Liver (tissue), 3 donors: ENCODE data around the gene MAPKAP1.

Experiments used
- ATF3 ChIP-seq: IDR thresholded peaks from 2 replicates; pipeline ENCODE4 v1.6.1; 2016; ENCODE audit warnings: antibody characterized with exemption
- CTCF ChIP-seq: fragments of 150-350 bp; IDR thresholded peaks from 2 replicates; pipeline ENCODE4 v1.5.1; 2017; ENCODE audit warnings: improper control_type of control experiment, low read depth, low read length; ENCODE audit not compliant: missing input control
- GABPA ChIP-seq, 2 donors: IDR thresholded peaks in 1 of 2; conservative IDR thresholded peaks in 1 of 2; 2 replicates each; pipeline ENCODE4 v1.6.1; 2016; ENCODE audit warnings: antibody characterized with exemption in 2 of 2, mild to moderate bottlenecking in 1 of 2, moderate library complexity in 1 of 2
- HNF4G ChIP-seq: IDR thresholded peaks from 2 replicates; pipeline ENCODE4 v1.6.1; 2016; ENCODE audit warnings: antibody characterized with exemption
- MAX ChIP-seq: IDR thresholded peaks from 2 replicates; pipeline ENCODE4 v1.6.1; 2016; ENCODE audit warnings: antibody characterized with exemption
- RXRA ChIP-seq, 2 donors: IDR thresholded peaks; 2 replicates each; pipeline ENCODE4 v1.6.1; 2017 to 2018; ENCODE audit warnings: antibody characterized with exemption in 2 of 2, mild to moderate bottlenecking in 1 of 2
- TAF1 ChIP-seq: conservative IDR thresholded peaks from 2 replicates; pipeline ENCODE4 v1.6.1; 2016; ENCODE audit warnings: antibody characterized with exemption, mild to moderate bottlenecking
- ZBTB33 ChIP-seq: IDR thresholded peaks from 2 replicates; pipeline ENCODE4 v1.6.1; 2016; ENCODE audit warnings: antibody characterized with exemption
- donor health status: healthy.
- donor health status: healthy.

GRCh38 chr9:125393426-125393825 is 313.6 kb downstream of the MAPKAP1 start:
- TF ChIP-seq ZBTB33 (no peak), RXRA (IDR thresholded peaks at IDR 0.05) (no peak), CTCF (no peak), MAX (no peak), HNF4G (no peak), ATF3 (no peak), TAF1 (no peak), GABPA (IDR thresholded peaks at IDR 0.05 in 1 of 2, conservative IDR thresholded peaks at IDR 0.05 in 1 of 2) (no peak)
